Dermis microvascular lymphatic vessel endothelial cell (primary cell): Measurements from ENCODE around the gene RBP4. TPM values are rescaled to one million over a fixed set of nuclear protein-coding genes. Genes with fewer than 3 reads are reported as not detected.

Experiments
- DNase-seq, 2 donors: peaks; one replicate each; pipeline versions ENCODE4 v3.0.0 to v3.0.0-alpha.2; 2010; ENCODE audit warnings: low read depth in 2 of 2
- total RNA-seq: library from RNA; depleted of rRNA; stranded (reverse); fragments of >200 nt; gene quantifications from 2 replicates; pipeline ENCODE4 v1.2.1, GENCODE V29; 2014

Gene RBP4
- total RNA-seq, 1 donor from 2014 or later, result not detected

- DNase-seq, result no peak
Measured at GRCh38 chr10:93596539-93596938, 4.5 kb downstream of the RBP4 start.

GRCh38 chr10:93595378-93596161 lies 5.5 kb downstream of the RBP4 start:
- DNase-seq, result no peak

- no peak for DNase-seq
Measured at GRCh38 chr10:93594518-93594917, 6.5 kb downstream of the RBP4 start.

GRCh38 chr10:93593749-93594148 lies 7.3 kb downstream of the RBP4 start:
- no peak for DNase-seq

- DNase-seq, result no peak
Measured at GRCh38 chr10:93593254-93593653, 7.8 kb downstream of the RBP4 start.

GRCh38 chr10:93591065-93591808 lies 9.8 kb downstream of the RBP4 start:
- DNase-seq, result no peak

- no peak for DNase-seq
Measured at GRCh38 chr10:93590638-93591037, 10.4 kb downstream of the RBP4 start.

GRCh38 chr10:93589648-93590562 lies 11.1 kb downstream of the RBP4 start:
- no peak for DNase-seq

- no peak for DNase-seq
Measured at GRCh38 chr10:93584445-93584844, 16.6 kb downstream of the RBP4 start.

- no peak for DNase-seq
Measured at GRCh38 chr10:93580828-93581227, 20.2 kb downstream of the RBP4 start.

- DNase-seq, result no peak
Measured at GRCh38 chr10:93579985-93580711, 20.9 kb downstream of the RBP4 start.

- no peak for DNase-seq
Measured at GRCh38 chr10:93579089-93579488, 21.9 kb downstream of the RBP4 start.

GRCh38 chr10:93577565-93577964 lies 23.5 kb downstream of the RBP4 start:
- no peak for DNase-seq

- DNase-seq, result no peak
Measured at GRCh38 chr10:93576888-93577287, 24.1 kb downstream of the RBP4 start.

GRCh38 chr10:93573924-93574323 lies 27.1 kb downstream of the RBP4 start:
- DNase-seq, result no peak

- no peak for DNase-seq
Measured at GRCh38 chr10:93573051-93573909, 27.8 kb downstream of the RBP4 start.

- DNase-seq, result no peak
Measured at GRCh38 chr10:93572606-93573005, 28.4 kb downstream of the RBP4 start.

- DNase-seq, result no peak
Measured at GRCh38 chr10:93570383-93570782, 30.7 kb downstream of the RBP4 start.

- no peak for DNase-seq
Measured at GRCh38 chr10:93568105-93568390, 33.0 kb downstream of the RBP4 start.

GRCh38 chr10:93567277-93568104 lies 33.5 kb downstream of the RBP4 start:
- DNase-seq, result no peak
